Stomach (tissue), 9 donors: ENCODE measurements around the gene GAL3ST2. TPM values are rescaled to one million over a fixed set of nuclear protein-coding genes. Genes with fewer than 3 reads are reported as not detected.
A peak's percentile ranks its signal among the peaks of the same experiment; 100 is the strongest.

Experiments
- DNase-seq, 2 donors: peaks; one replicate each; pipeline versions ENCODE4 v3.0.0 to v3.0.0-alpha.2; 2013 to 2019
- H3K27ac ChIP-seq, 5 donors: fragments of 200-600 bp in 4 of 5; sonication (generic) in 4 of 5; one replicate each; pipeline ENCODE4 v1.5.1; 2013 to 2019; ENCODE audit warnings: mild to moderate bottlenecking in 1 of 5, moderate library complexity in 1 of 5
- H3K27me3 ChIP-seq, 3 donors: fragments of 200-600 bp; sonication (generic); one replicate each; pipeline ENCODE4 v1.5.1; 2017 to 2019; ENCODE audit warnings: mixed run types in 1 of 3
- H3K36me3 ChIP-seq, 4 donors: fragments of 200-600 bp; sonication (generic); 1 replicate in 3 of 4; 2 replicates in 1 of 4; pipeline ENCODE4 v1.5.1; 2016 to 2019
- H3K4me1 ChIP-seq, 4 donors: fragments of 200-600 bp; sonication (generic); one replicate each; pipeline ENCODE4 v1.5.1; 2016 to 2019
- H3K4me3 ChIP-seq, 4 donors: fragments of 200-600 bp; sonication (generic) in 3 of 4; one replicate each; pipeline ENCODE4 v1.5.1; 2016 to 2019; ENCODE audit warnings: mild to moderate bottlenecking in 1 of 4
- H3K9me3 ChIP-seq, 4 donors: fragments of 200-600 bp; sonication (generic); one replicate each; pipeline ENCODE4 v1.5.1; 2016 to 2019
- EP300 ChIP-seq: sonication (generic); formaldehyde crosslinking; IDR thresholded peaks from one replicate; pipeline ENCODE4 v1.6.1; 2017; ENCODE audit warnings: antibody characterized with exemption
- POLR2A ChIP-seq, 4 donors: fragments of 450-650 bp; IDR thresholded peaks; one replicate each; pipeline ENCODE4 v1.6.1; 2016; ENCODE audit warnings: antibody characterized with exemption in 4 of 4, control low read depth in 2 of 4, mild to moderate bottlenecking in 1 of 4, moderate library complexity in 1 of 4
- POLR2AphosphoS5 ChIP-seq, 3 donors: sonication (generic); formaldehyde crosslinking; IDR thresholded peaks; one replicate each; pipeline ENCODE4 v1.6.1; 2016; ENCODE audit warnings: antibody characterized with exemption in 3 of 3
- WGBS, 5 donors: extraction: QIAGEN DNeasy Blood & Tissue Kit in 3 of 5; methylation state at CpG; one replicate each; pipeline versions ENCODE4 v1.1.5 to v1.1.7; 2013 to 2018; 5-methylcytosine and 5-hydroxymethylcytosine counted together
- intact Hi-C: fragments of 100-400 bp; cut with DNase I; formaldehyde crosslinking; loops from one replicate; pipeline ENCODE4 v1.15.1; 2023; ENCODE audit warnings: low total_unique reads
- polyA plus RNA-seq, 3 donors: library from polyadenylated mRNA; stranded (reverse); fragments of 200-250 nt; gene quantifications; one replicate each; pipeline ENCODE4 v1.2.3, GENCODE V29; 2013
- total RNA-seq, 5 donors: library from RNA; depleted of rRNA; stranded (reverse); fragments of >200 nt; gene quantifications; one replicate each; pipeline versions ENCODE4 v1.1.0 to v1.2.3, GENCODE V29; 2014 to 2016
- TF ChIP-seq, protein P1 (sequence below), 7 experiments: fragments of 450-650 bp in 4 of 7; fragments of 200-600 bp in 3 of 7; sonication (generic) in 3 of 7; IDR thresholded peaks; one replicate each; pipeline ENCODE4 v1.5.1; 2016 to 2019; ENCODE audit warnings: antibody characterized with exemption in 7 of 7, control low read depth in 2 of 7, mild to moderate bottlenecking in 1 of 7
- donor health status: healthy with polysubstance abuse.
- donor health status: Bipolar disorder and iron deficiency.
- donor health status: healthy.

Gene GAL3ST2
- total and polyA plus RNA-seq, 8 donors = 311 TPM; not detected in 7

GRCh38 chr2:241809383-241810306 is 33.0 kb downstream of the GAL3ST2 start:
- H3K27ac ChIP-seq = no peak overlapping the region
- TF ChIP-seq EP300 = no peak
- no peak for TF ChIP-seq POLR2A (IDR thresholded peaks at IDR 0.05)
- no peak for TF ChIP-seq POLR2AphosphoS5 (IDR thresholded peaks at IDR 0.05)
- TF ChIP-seq, protein P1, sequence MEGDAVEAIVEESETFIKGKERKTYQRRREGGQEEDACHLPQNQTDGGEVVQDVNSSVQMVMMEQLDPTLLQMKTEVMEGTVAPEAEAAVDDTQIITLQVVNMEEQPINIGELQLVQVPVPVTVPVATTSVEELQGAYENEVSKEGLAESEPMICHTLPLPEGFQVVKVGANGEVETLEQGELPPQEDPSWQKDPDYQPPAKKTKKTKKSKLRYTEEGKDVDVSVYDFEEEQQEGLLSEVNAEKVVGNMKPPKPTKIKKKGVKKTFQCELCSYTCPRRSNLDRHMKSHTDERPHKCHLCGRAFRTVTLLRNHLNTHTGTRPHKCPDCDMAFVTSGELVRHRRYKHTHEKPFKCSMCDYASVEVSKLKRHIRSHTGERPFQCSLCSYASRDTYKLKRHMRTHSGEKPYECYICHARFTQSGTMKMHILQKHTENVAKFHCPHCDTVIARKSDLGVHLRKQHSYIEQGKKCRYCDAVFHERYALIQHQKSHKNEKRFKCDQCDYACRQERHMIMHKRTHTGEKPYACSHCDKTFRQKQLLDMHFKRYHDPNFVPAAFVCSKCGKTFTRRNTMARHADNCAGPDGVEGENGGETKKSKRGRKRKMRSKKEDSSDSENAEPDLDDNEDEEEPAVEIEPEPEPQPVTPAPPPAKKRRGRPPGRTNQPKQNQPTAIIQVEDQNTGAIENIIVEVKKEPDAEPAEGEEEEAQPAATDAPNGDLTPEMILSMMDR (IDR thresholded peaks at IDR 0.05) = no peak
- DNase-seq = no peak
- H3K4me3 ChIP-seq = no peak overlapping the region
- no peaks in the 10 kb centered on the region for H3K9me3 ChIP-seq
- intact Hi-C loops = no loop called here
- 71 to 85% (median 79%) methylated on average over 20 to 29 of the region's 29 CpGs for WGBS, 5 donors
- peaks cover 0 to 4% (median 3%) of the 10 kb centered on the region in 4 donors for H3K4me1 ChIP-seq
- peaks cover under 1 to 20% (median 4%) of the 10 kb centered on the region in 3 donors for H3K27me3 ChIP-seq
- H3K36me3 ChIP-seq = no peaks in the 10 kb centered on the region

GRCh38 chr2:241810307-241811200 is 33.9 kb downstream of the GAL3ST2 start:
- peaks cover 0 to 26% (median 0%) of the 10 kb centered on the region in 3 donors for H3K27me3 ChIP-seq
- no peak overlapping the region for H3K4me3 ChIP-seq
- intact Hi-C loops = no loop called here
- H3K27ac ChIP-seq = no peak overlapping the region
- no peak for DNase-seq
- no peaks in the 10 kb centered on the region for H3K9me3 ChIP-seq
- 68 to 80% (median 73%) methylated on average over 14 to 28 of the region's 28 CpGs for whole genome bisulfite sequencing, 5 donors
- H3K36me3 ChIP-seq = no peaks in the 10 kb centered on the region
- H3K4me1 ChIP-seq = no peaks in the 10 kb centered on the region
- TF ChIP-seq POLR2AphosphoS5 (IDR thresholded peaks at IDR 0.05) (no peak), POLR2A (IDR thresholded peaks at IDR 0.05) (no peak), EP300 (no peak)
- TF ChIP-seq, protein P1 (IDR thresholded peaks at IDR 0.05) = no peak

GRCh38 chr2:241811201-241811951 is 34.8 kb downstream of the GAL3ST2 start:
- WGBS, 5 donors = 77 to 92% (median 88%) methylated on average over 13 to 27 of the region's 27 CpGs
- TF ChIP-seq POLR2AphosphoS5 (IDR thresholded peaks at IDR 0.05) (no peak), POLR2A (IDR thresholded peaks at IDR 0.05) (no peak), EP300 (no peak)
- TF ChIP-seq, protein P1 (IDR thresholded peaks at IDR 0.05) = no peak
- H3K4me1 ChIP-seq = no peaks in the 10 kb centered on the region
- no peak overlapping the region for H3K4me3 ChIP-seq
- intact Hi-C loops = no loop called here
- no peaks in the 10 kb centered on the region for H3K9me3 ChIP-seq
- peak in 1 of 2 donors; percentile 16 for DNase-seq
- no peaks in the 10 kb centered on the region for H3K36me3 ChIP-seq
- peaks cover 0 to 34% (median 0%) of the 10 kb centered on the region in 3 donors for H3K27me3 ChIP-seq
- no peak overlapping the region for H3K27ac ChIP-seq
